ENCODE measurements around the gene JAKMIP3.

- TF ChIP-seq CTCF (IDR thresholded peaks at IDR 0.05) (no peak), POLR2AphosphoS5 (IDR thresholded peaks at IDR 0.05) (no peak), POLR2A (IDR thresholded peaks at IDR 0.05) (no peak)
These were observed at the start of gene JAKMIP3 for GRCh38 chr10:132065491-132066105.

All from breast epithelium (tissue), 3 donors.